ENCODE data around the gene OBSCN. TPM values are rescaled to one million over a fixed set of nuclear protein-coding genes. Genes with fewer than 3 reads are reported as not detected.

Gene OBSCN
- total RNA-seq, 4 donors from 2014 or later: 15.0 to 46.6 (median 34.4) TPM

DNA sequence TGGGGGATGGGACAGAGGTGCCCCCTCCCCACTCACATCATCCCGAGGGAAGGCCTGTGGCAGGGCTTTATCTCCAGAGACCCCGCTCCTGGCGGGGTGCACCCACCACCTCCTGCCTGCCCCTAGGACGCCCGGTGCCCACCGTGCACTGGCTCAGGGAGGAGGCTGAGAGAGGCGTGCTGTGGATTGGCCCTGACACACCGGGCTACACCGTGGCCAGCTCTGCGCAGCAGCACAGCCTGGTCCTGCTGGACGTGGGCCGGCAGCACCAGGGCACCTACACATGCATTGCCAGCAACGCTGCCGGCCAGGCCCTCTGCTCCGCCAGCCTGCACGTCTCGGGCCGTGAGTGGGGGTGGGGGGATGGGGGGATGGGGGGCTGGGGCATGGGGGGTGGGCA, 127.1 kb downstream of the OBSCN start:
- H3K27ac ChIP-seq: no peak overlapping the region
- no peak for TF ChIP-seq POLR2AphosphoS5 (IDR thresholded peaks at IDR 0.05)
- TF ChIP-seq EP300 (IDR thresholded peaks at IDR 0.05): no peak
- TF ChIP-seq CTCF (IDR thresholded peaks at IDR 0.05): no peak
- no peak for TF ChIP-seq POLR2A (IDR thresholded peaks at IDR 0.05)
- H3K27me3 ChIP-seq: no peaks in the 10 kb centered on the region
- 97% methylated on average over 5 of the region's 18 CpGs for WGBS
- H3K4me1 ChIP-seq: no peaks in the 10 kb centered on the region
- H3K4me3 ChIP-seq: no peak overlapping the region
- H3K36me3 ChIP-seq: peaks cover 16% of the 10 kb centered on the region
- no peaks in the 10 kb centered on the region for H3K9me3 ChIP-seq
- peak in 1 of 2 donors; percentile 77 for DNase-seq (ENCODE audit: low spot score in 2 of 2)

GRCh38 chr1:228335406-228336307, 127.8 kb downstream of the OBSCN start:
- Histone ChIP-seq H3K27ac (no peak overlapping the region), H3K36me3 (peaks cover 18% of the 10 kb centered on the region), H3K9me3 (no peaks in the 10 kb centered on the region), H3K27me3 (no peaks in the 10 kb centered on the region), H3K4me1 (no peaks in the 10 kb centered on the region), H3K4me3 (no peak overlapping the region)
- 78% methylated on average over 11 of the region's 15 CpGs for WGBS
- TF ChIP-seq POLR2AphosphoS5 (IDR thresholded peaks at IDR 0.05): no peak
- peak in 1 of 2 donors; percentile 47 for DNase-seq (ENCODE audit: low spot score in 2 of 2)

DNA sequence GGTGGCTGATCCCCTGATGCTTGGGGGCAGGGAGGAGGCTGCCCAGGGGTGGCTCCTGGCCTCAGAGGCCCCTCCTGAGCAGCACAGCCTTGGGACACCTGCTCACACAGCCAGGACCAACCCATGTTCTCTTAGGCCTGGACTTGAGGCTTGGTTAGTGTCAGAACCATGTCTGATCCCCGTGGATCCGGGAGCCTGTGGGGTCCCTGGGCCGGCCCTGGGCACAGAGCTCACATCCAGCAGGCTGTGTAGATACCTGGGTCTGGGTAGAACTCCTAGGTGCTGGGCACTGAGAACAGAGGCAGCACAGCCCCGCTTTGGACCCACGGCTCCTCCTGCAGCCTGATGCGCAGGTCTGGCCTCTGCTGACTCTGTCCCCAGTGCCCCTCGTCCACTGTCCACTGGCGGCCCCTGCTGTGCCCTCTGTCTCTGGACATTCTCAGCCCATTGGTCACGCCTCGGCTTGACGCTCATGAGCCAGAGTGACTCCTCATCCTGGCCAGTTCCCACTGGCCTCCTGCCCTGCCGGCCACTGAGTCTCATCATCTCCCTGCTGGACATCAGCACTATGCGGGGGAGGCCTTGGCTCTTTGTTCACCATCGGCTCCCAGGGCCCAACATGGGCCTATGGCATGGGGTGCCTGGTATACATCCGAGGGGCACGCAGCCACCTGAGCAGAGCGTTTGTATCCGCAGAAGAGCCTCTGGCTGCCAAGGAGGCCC, 128.6 kb downstream of the OBSCN start:
- Histone ChIP-seq H3K4me1 (no peaks in the 10 kb centered on the region), H3K4me3 (no peak overlapping the region), H3K27ac (no peak overlapping the region), H3K36me3 (peaks cover 18% of the 10 kb centered on the region), H3K9me3 (no peaks in the 10 kb centered on the region), H3K27me3 (no peaks in the 10 kb centered on the region)
- TF ChIP-seq POLR2AphosphoS5 (IDR thresholded peaks at IDR 0.05): no peak
- TF ChIP-seq CTCF (IDR thresholded peaks at IDR 0.05): no peak
- no peak for TF ChIP-seq EP300 (IDR thresholded peaks at IDR 0.05)
- no peak for TF ChIP-seq POLR2A (IDR thresholded peaks at IDR 0.05)
- DNase-seq (ENCODE audit: low spot score in 2 of 2): peak; percentile 47 to 69
- WGBS: 93% methylated on average over 5 of the region's 18 CpGs

- Histone ChIP-seq H3K4me3 (no peak overlapping the region), H3K27ac (no peak overlapping the region), H3K4me1 (no peaks in the 10 kb centered on the region), H3K27me3 (no peaks in the 10 kb centered on the region), H3K36me3 (peaks cover 18% of the 10 kb centered on the region), H3K9me3 (no peaks in the 10 kb centered on the region)
- peak in 1 of 2 donors; percentile 57 for DNase-seq (ENCODE audit: low spot score in 2 of 2)
- no peak for TF ChIP-seq POLR2A (IDR thresholded peaks at IDR 0.05)
- TF ChIP-seq CTCF (IDR thresholded peaks at IDR 0.05): no peak
- TF ChIP-seq POLR2AphosphoS5 (IDR thresholded peaks at IDR 0.05): no peak
- TF ChIP-seq EP300 (IDR thresholded peaks at IDR 0.05): no peak
- 91% methylated on average over 12 of the region's 15 CpGs for WGBS
These were observed 129.3 kb downstream of the OBSCN start for GRCh38 chr1:228337031-228337564.

- TF ChIP-seq POLR2A (IDR thresholded peaks at IDR 0.05) (no peak), POLR2AphosphoS5 (IDR thresholded peaks at IDR 0.05) (no peak), CTCF (IDR thresholded peaks at IDR 0.05) (no peak), EP300 (IDR thresholded peaks at IDR 0.05) (no peak)
- Histone ChIP-seq H3K27ac (no peak overlapping the region), H3K36me3 (peaks cover 18% of the 10 kb centered on the region), H3K4me1 (no peaks in the 10 kb centered on the region), H3K4me3 (no peak overlapping the region), H3K27me3 (no peaks in the 10 kb centered on the region), H3K9me3 (no peaks in the 10 kb centered on the region)
- peak; percentile 42 to 75 for DNase-seq (ENCODE audit: low spot score in 2 of 2)
- WGBS: 90% methylated on average over 10 of the region's 26 CpGs
These were observed 130.1 kb downstream of the OBSCN start for GRCh38 chr1:228337711-228338520.

All from suprapubic skin (tissue), 4 donors.